PC-3 (cell line): ENCODE results near the gene MAP1B. TPM values are rescaled to one million over a fixed set of nuclear protein-coding genes. Genes with fewer than 3 reads are reported as not detected.

Experiments
- ATAC-seq: fragments of 200-7000 bp; cut with Tn5 transposase; 2 replicates; pipeline ENCODE4 v1.9.1; 2020; ENCODE audit warnings: mild to moderate bottlenecking, moderate library complexity
- BruUV-seq: library from RNA; stranded (reverse); fragments of 400-500 nt; replicated peaks from 2 replicates; lab custom pipeline; 2021; lab: Mats Ljungman, UMichigan
- CTCF ChIA-PET: fragments of 300-600 bp; sonication (Branson Sonifier 250); formaldehyde crosslinking; loops from one replicate; lab custom pipeline; 2022; ENCODE audit warnings: antibody characterized with exemption; lab: Charles Lee
- POLR2A ChIA-PET: fragments of 300-600 bp; sonication (Branson Sonifier 250); formaldehyde crosslinking; loops from one replicate; lab custom pipeline; 2022; ENCODE audit warnings: antibody characterized with exemption; ENCODE audit not compliant: unreplicated experiment; lab: Charles Lee
- DNase-seq: peaks from one replicate; pipeline ENCODE4 v3.0.0-alpha.2; 2015
- H2AFZ ChIP-seq: fragments of 300-600 bp; sonication (generic); 2 replicates; pipeline ENCODE4 v1.6.0; 2016; ENCODE audit warnings: antibody characterized with exemption, low read length
- H3F3A ChIP-seq: fragments of 300-600 bp; sonication (generic); one replicate; pipeline ENCODE4 v1.6.0; 2017; ENCODE audit warnings: antibody characterized with exemption, low read length, control low read depth, mild to moderate bottlenecking; ENCODE audit not compliant: unreplicated experiment
- H3K27ac ChIP-seq: fragments of 300-600 bp; sonication (generic); 2 replicates; pipeline ENCODE4 v1.5.1; 2016; ENCODE audit warnings: mild to moderate bottlenecking, low read length
- H3K27me3 ChIP-seq: fragments of 300-600 bp; sonication (generic); 2 replicates; pipeline ENCODE4 v1.6.1; 2016; ENCODE audit warnings: low read length, mixed read lengths
- H3K36me3 ChIP-seq: fragments of 300-600 bp; sonication (generic); 2 replicates; pipeline ENCODE4 v1.6.1; 2016; ENCODE audit warnings: low read depth, mixed run types, low read length, mixed read lengths
- H3K4me1 ChIP-seq: fragments of 300-600 bp; sonication (generic); 2 replicates; pipeline ENCODE4 v1.5.1; 2016; ENCODE audit warnings: low read length; ENCODE audit not compliant: insufficient read depth
- H3K4me2 ChIP-seq: fragments of 300-600 bp; sonication (generic); 2 replicates; pipeline ENCODE4 v1.6.0; 2016; ENCODE audit warnings: low read length
- H3K4me3 ChIP-seq: fragments of 300-600 bp; sonication (generic); 2 replicates; pipeline ENCODE4 v1.5.1; 2016; ENCODE audit warnings: mild to moderate bottlenecking, low read length, mixed read lengths
- H3K79me2 ChIP-seq: fragments of 300-600 bp; sonication (generic); 2 replicates; pipeline ENCODE4 v1.6.1; 2017; ENCODE audit warnings: low read length, mixed read lengths
- H3K9ac ChIP-seq: fragments of 300-600 bp; sonication (generic); 2 replicates; pipeline ENCODE4 v1.6.0; 2016; ENCODE audit warnings: mild to moderate bottlenecking, low read length
- H3K9me2 ChIP-seq: fragments of 300-600 bp; sonication (generic); replicated peaks from 2 replicates; pipeline ENCODE4 v1.6.1; 2016; ENCODE audit warnings: mixed run types, low read length, mixed read lengths
- H3K9me3 ChIP-seq: fragments of 300-600 bp; sonication (generic); 2 replicates; pipeline ENCODE4 v1.6.1; 2016; ENCODE audit warnings: low read length, mixed read lengths
- H4K20me1 ChIP-seq: fragments of 300-600 bp; sonication (generic); 2 replicates; pipeline ENCODE4 v1.6.1; 2016; ENCODE audit warnings: low read length, mixed read lengths
- CTCF ChIP-seq: fragments of 300-600 bp; sonication (generic); conservative IDR thresholded peaks from 2 replicates; pipeline ENCODE4 v1.5.1; 2017; ENCODE audit warnings: antibody characterized with exemption, low read depth, mild to moderate bottlenecking, low read length
- EZH2 ChIP-seq: fragments of 300-600 bp; sonication (generic); IDR thresholded peaks from one replicate; pipeline ENCODE4 v1.6.1; 2017; ENCODE audit warnings: antibody characterized with exemption, mild to moderate bottlenecking, low read length; ENCODE audit not compliant: unreplicated experiment
- EZH2phosphoT487 ChIP-seq: fragments of 300-600 bp; sonication (generic); IDR thresholded peaks from 2 replicates; pipeline ENCODE4 v1.6.1; 2018; ENCODE audit warnings: mild to moderate bottlenecking, antibody characterized with exemption, low read length, borderline replicate concordance
- intact Hi-C: fragments of 100-400 bp; cut with micrococcal nuclease; formaldehyde crosslinking; loops from 2 replicates; pipeline ENCODE4 v1.9.0; 2023
- total RNA-seq: library from RNA; depleted of rRNA; stranded (reverse); fragments of >200 nt; gene quantifications from 2 replicates; pipeline ENCODE4 v1.2.3, GENCODE V29; 2014

The MAP1B gene
- total RNA-seq, 1 experiment from 2014 or later = 12.8 TPM

GRCh38 chr5:72167257-72167656, 60.0 kb downstream of the MAP1B start:
- TF ChIP-seq CTCF (no peak), EZH2 (no peak), EZH2phosphoT487 (no peak)
- Histone ChIP-seq H3K27me3 (no peaks in the 10 kb centered on the region), H3K27ac (no peak overlapping the region), H3K9me2 (no peaks in the 10 kb centered on the region), H3F3A (no peaks in the 10 kb centered on the region), H3K79me2 (no peaks in the 10 kb centered on the region), H3K4me3 (no peak overlapping the region), H2AFZ (no peak overlapping the region), H4K20me1 (no peaks in the 10 kb centered on the region), H3K4me1 (no peaks in the 10 kb centered on the region), H3K36me3 (no peaks in the 10 kb centered on the region), H3K9ac (no peak overlapping the region), H3K9me3 (no peaks in the 10 kb centered on the region), H3K4me2 (no peak overlapping the region)
- no TSS peak for BruUV-seq
- CTCF ChIA-PET = no interaction called here
- ATAC-seq (no peak), DNase-seq (no peak)
- intact Hi-C loops = no loop called here
- POLR2A ChIA-PET = no interaction called here

GRCh38 chr5:72167804-72168203, 60.5 kb downstream of the MAP1B start:
- H3K27ac ChIP-seq = no peak overlapping the region
- CTCF ChIA-PET = no interaction called here

More at GRCh38 chr5:72167804-72168203, 60.5 kb downstream of the MAP1B start:
- no peaks in the 10 kb centered on the region for H3K79me2 ChIP-seq
- POLR2A ChIA-PET = no interaction called here
- no peak for TF ChIP-seq EZH2
- TF ChIP-seq CTCF = no peak
- no peak for TF ChIP-seq EZH2phosphoT487
- H3K9me2 ChIP-seq = no peaks in the 10 kb centered on the region
- H3K9me3 ChIP-seq = no peaks in the 10 kb centered on the region
- ATAC-seq (no peak), DNase-seq (no peak)
- no peaks in the 10 kb centered on the region for H3F3A ChIP-seq
- BruUV-seq = no TSS peak
- H4K20me1 ChIP-seq = no peaks in the 10 kb centered on the region
- no peak overlapping the region for H3K4me2 ChIP-seq
- H3K4me1 ChIP-seq = no peaks in the 10 kb centered on the region
- no peaks in the 10 kb centered on the region for H3K27me3 ChIP-seq
- H3K36me3 ChIP-seq = no peaks in the 10 kb centered on the region
- H3K9ac ChIP-seq = no peak overlapping the region
- H3K4me3 ChIP-seq = no peak overlapping the region
- intact Hi-C loops = no loop called here
- H2AFZ ChIP-seq = no peak overlapping the region
